ENCODE results near the gene NOX3.

DNA sequence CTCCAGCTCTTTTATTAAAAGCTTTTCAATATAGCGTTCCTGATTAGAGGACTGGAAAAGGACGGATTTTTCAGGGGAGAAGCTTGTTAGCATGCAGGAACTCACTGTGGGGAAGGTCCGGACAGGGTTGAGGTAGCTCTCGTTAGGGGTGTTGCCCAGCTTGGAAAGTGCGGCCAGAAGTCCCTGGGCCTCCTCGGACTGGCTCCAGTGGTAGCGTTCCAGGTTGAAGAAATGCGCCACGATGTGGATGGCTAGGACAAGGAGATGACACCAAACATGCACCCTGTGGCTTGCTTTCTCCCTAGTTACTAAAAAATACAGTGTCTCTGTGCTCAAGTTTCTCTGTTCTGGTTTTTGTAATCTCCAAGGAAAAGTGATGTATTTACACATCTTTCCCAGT lies 12.5 kb downstream of the NOX3 start:
- no peak for TF ChIP-seq MAFG (tag; conservative IDR thresholded peaks at IDR 0.05)
- TF ChIP-seq, protein P1, sequence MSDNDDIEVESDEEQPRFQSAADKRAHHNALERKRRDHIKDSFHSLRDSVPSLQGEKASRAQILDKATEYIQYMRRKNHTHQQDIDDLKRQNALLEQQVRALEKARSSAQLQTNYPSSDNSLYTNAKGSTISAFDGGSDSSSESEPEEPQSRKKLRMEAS (CRISPR knock-in tag; IDR thresholded peaks at IDR 0.05) = no peak
- no peak for TF ChIP-seq SIN3A (IDR thresholded peaks at IDR 0.05; ENCODE audit: borderline replicate concordance in 2 of 2, control insufficient read depth in 1 of 2, low read depth in 2 of 2, low read length in 2 of 2)
- no peak for TF ChIP-seq IFI16 (CRISPR knock-in tag; IDR thresholded peaks at IDR 0.05)
- TF ChIP-seq EP300 (IDR thresholded peaks at IDR 0.05; ENCODE audit: low read length) = no peak

Data from K562 (cell line).